ENCODE measurements around the gene DENND2C.

- peak; percentile 39 to 50 for TF ChIP-seq CTCF (conservative IDR thresholded peaks at IDR 0.05 in 1 of 2, IDR thresholded peaks at IDR 0.05 in 1 of 2; ENCODE audit: extremely low read depth in 1 of 2, insufficient read depth in 1 of 2, low read depth in 1 of 2, low read length in 2 of 2)
- no peak for TF ChIP-seq EZH2 (IDR thresholded peaks at IDR 0.05; ENCODE audit: borderline replicate concordance, low read length)
Observed at GRCh38 chr1:114558544-114558943, 111.3 kb downstream of the DENND2C start.
